ENCODE results near the gene SDHAF3.

GRCh38 chr7:97167749-97168148 is 50.3 kb downstream of the SDHAF3 start:
- TF ChIP-seq TCF7L2 (IDR thresholded peaks at IDR 0.05; ENCODE audit: low read depth, low read length) (no peak), POLR2AphosphoS5 (IDR thresholded peaks at IDR 0.05; ENCODE audit: low read depth, low read length) (no peak), REST (IDR thresholded peaks at IDR 0.05; ENCODE audit: insufficient read depth in 1 of 2, low read depth in 2 of 2, low read length in 1 of 2) (no peak), CTCF (IDR thresholded peaks at IDR 0.05) (no peak)
